Liver (tissue), 3 donors: ENCODE results near the gene CTNNA2.

ENCODE experiments used
- ATF3 ChIP-seq: IDR thresholded peaks from 2 replicates; pipeline ENCODE4 v1.6.1; 2016; ENCODE audit warnings: antibody characterized with exemption
- CTCF ChIP-seq: fragments of 150-350 bp; IDR thresholded peaks from 2 replicates; pipeline ENCODE4 v1.5.1; 2017; ENCODE audit warnings: improper control_type of control experiment, low read depth, low read length; ENCODE audit not compliant: missing input control
- EGR1 ChIP-seq, 2 donors: IDR thresholded peaks; 2 replicates each; pipeline ENCODE4 v1.6.1; 2016 to 2018; ENCODE audit warnings: antibody characterized with exemption in 2 of 2, low read depth in 2 of 2
- FOXA2 ChIP-seq: IDR thresholded peaks from 2 replicates; pipeline ENCODE4 v1.6.1; 2016; ENCODE audit warnings: antibody characterized with exemption
- JUND ChIP-seq, 2 donors: IDR thresholded peaks; 2 replicates each; pipeline ENCODE4 v1.6.1; 2016; ENCODE audit warnings: antibody characterized with exemption in 2 of 2
- RAD21 ChIP-seq, 2 donors: IDR thresholded peaks; 2 replicates each; pipeline ENCODE4 v1.6.1; 2016; ENCODE audit warnings: antibody characterized with exemption in 2 of 2, mild to moderate bottlenecking in 2 of 2
- REST ChIP-seq: IDR thresholded peaks from 2 replicates; pipeline ENCODE4 v1.6.1; 2016; ENCODE audit warnings: antibody characterized with exemption, mild to moderate bottlenecking
- SP1 ChIP-seq: IDR thresholded peaks from 2 replicates; pipeline ENCODE4 v1.6.1; 2018; ENCODE audit warnings: antibody characterized with exemption, mild to moderate bottlenecking
- TAF1 ChIP-seq: conservative IDR thresholded peaks from 2 replicates; pipeline ENCODE4 v1.6.1; 2016; ENCODE audit warnings: antibody characterized with exemption, mild to moderate bottlenecking
- YY1 ChIP-seq: IDR thresholded peaks from 2 replicates; pipeline ENCODE4 v1.6.1; 2016; ENCODE audit warnings: antibody characterized with exemption, mild to moderate bottlenecking
- ZBTB33 ChIP-seq: IDR thresholded peaks from 2 replicates; pipeline ENCODE4 v1.6.1; 2016; ENCODE audit warnings: antibody characterized with exemption
- donor health status: healthy.
- donor health status: healthy.

GRCh38 chr2:79817288-79817687 is 304.4 kb downstream of the CTNNA2 start:
- TF ChIP-seq CTCF (no peak), SP1 (no peak), JUND (IDR thresholded peaks at IDR 0.05) (no peak), ATF3 (no peak), REST (no peak), YY1 (no peak), TAF1 (no peak), EGR1 (IDR thresholded peaks at IDR 0.05; ENCODE audit: low read depth in 2 of 2) (no peak), FOXA2 (no peak), ZBTB33 (no peak), RAD21 (IDR thresholded peaks at IDR 0.05) (no peak)
